ENCODE measurements around the gene CKS1B. TPM values are rescaled to one million over a fixed set of nuclear protein-coding genes. Genes with fewer than 3 reads are reported as not detected.
"Not testable (repeated sequence)": the region's sequence is repeated elsewhere in the genome, so short reads cannot be mapped to it uniquely, and the experiment has no call there.

CKS1B gene
- total and polyA plus RNA-seq, 10 donors, result 15.7 to 51.5 (median 27.5) TPM

DNA sequence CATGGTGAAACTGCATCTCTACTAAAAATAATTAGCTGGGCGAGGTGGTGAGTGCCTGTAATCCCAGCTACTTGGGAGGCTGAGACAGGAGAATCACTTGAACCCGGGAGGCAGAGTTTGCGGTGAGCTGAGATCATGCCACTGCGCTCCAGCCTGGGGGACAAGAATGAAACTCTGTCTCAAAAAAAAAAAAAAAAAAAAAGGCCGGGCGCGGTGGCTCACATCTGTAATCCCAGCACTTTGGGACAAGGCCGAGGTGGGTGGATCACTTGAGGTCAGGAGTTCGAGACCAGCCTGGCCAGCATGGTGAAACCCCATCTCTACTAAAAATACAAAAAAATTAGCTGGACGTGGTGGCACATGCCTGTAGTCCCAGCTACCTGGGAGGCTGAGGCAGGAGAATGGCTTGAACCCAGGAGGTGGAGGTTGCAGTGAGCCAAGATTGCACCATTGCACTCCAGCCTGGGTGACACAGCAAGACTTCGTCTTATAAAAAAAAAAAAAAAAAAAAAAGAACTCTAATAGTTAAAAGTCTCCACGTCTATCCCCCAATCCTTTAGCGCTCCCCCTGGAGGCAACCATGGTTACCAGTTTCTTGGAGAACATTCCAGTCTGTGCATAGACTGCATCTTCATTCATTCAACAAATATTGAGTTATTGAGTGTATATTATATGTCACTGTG is 21.0 kb downstream of the CKS1B start:
- H3K27ac ChIP-seq; H3K4me3 ChIP-seq; H3K9me3 ChIP-seq; intact Hi-C loops (cut with DNase I; ENCODE audit: low total_unique reads); H3K27me3 ChIP-seq (replicated peaks in 1 of 7): not testable (repeated sequence)
- H3K36me3 ChIP-seq, result peaks cover 0 to 32% (median 11%) of the 10 kb centered on the region in 6 donors
- H3K4me1 ChIP-seq, result peaks cover 16 to 53% (median 31%) of the 10 kb centered on the region in 6 donors
- 61 to 70% (median 69%) methylated on average over 12 to 13 of the region's 13 CpGs for WGBS, 5 donors
- TF ChIP-seq, protein P1, sequence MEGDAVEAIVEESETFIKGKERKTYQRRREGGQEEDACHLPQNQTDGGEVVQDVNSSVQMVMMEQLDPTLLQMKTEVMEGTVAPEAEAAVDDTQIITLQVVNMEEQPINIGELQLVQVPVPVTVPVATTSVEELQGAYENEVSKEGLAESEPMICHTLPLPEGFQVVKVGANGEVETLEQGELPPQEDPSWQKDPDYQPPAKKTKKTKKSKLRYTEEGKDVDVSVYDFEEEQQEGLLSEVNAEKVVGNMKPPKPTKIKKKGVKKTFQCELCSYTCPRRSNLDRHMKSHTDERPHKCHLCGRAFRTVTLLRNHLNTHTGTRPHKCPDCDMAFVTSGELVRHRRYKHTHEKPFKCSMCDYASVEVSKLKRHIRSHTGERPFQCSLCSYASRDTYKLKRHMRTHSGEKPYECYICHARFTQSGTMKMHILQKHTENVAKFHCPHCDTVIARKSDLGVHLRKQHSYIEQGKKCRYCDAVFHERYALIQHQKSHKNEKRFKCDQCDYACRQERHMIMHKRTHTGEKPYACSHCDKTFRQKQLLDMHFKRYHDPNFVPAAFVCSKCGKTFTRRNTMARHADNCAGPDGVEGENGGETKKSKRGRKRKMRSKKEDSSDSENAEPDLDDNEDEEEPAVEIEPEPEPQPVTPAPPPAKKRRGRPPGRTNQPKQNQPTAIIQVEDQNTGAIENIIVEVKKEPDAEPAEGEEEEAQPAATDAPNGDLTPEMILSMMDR (IDR thresholded peaks at IDR 0.05 in 8 of 11, conservative IDR thresholded peaks at IDR 0.05 in 3 of 11), result peak in 7 of 11 experiments; percentile 25 to 45 (median 35)
- DNase-seq, result peak; percentile 32

DNA sequence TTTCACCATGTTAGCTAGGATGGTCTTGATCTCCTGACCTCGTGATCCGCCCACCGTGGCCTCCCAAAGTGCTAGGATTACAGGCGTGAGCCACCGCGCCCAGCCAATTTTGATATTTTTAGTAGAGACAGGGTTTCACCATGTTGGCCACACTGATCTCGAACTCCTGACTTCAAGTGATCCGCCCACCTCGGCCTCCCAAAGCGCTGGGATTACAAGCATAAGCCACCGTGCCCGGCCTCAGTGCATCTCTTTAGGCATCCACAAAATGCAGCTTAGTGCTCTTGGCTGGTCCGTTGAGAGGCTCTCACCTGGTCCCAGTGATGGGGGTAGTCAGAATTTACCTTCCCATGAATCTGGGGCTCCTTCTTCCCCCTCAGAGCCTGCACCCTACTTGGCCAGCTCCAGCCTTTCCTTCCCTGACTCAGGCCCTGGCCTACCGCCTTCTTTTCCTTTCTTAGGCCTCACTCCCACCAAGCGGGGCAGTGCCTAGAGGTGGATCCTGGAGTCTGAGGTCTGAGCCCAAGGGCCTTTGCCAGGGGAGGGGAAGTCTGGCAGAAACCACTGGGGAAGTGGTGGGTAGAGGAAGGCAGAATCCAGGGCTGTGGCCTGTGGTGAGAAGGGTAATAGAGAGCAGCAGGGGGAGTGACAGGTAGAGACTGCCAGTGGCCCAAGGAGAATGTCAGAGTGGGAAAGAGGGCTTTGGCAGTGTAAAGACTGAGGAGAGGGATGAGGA is 22.7 kb downstream of the CKS1B start:
- peak; percentile 63 for DNase-seq
- no peak overlapping the region for H3K4me3 ChIP-seq
- H3K36me3 ChIP-seq, result peaks cover 0 to 15% (median 0%) of the 10 kb centered on the region in 6 donors
- 73 to 82% (median 78%) methylated on average over 15 of the region's 15 CpGs for WGBS, 5 donors
- H3K9me3 ChIP-seq, result no peaks in the 10 kb centered on the region
- H3K27me3 ChIP-seq (replicated peaks in 1 of 7), result no peaks in the 10 kb centered on the region
- intact Hi-C loops (cut with DNase I; ENCODE audit: low total_unique reads), result no loop called here
- H3K4me1 ChIP-seq, result peaks cover 16 to 67% (median 31%) of the 10 kb centered on the region in 6 donors
- TF ChIP-seq POLR2A (IDR thresholded peaks at IDR 0.05), result no peak
- TF ChIP-seq, protein P1 (IDR thresholded peaks at IDR 0.05 in 8 of 11, conservative IDR thresholded peaks at IDR 0.05 in 3 of 11), result no peak
- no peak for TF ChIP-seq POLR2AphosphoS5 (IDR thresholded peaks at IDR 0.05)
- no peak overlapping the region for H3K27ac ChIP-seq

DNA sequence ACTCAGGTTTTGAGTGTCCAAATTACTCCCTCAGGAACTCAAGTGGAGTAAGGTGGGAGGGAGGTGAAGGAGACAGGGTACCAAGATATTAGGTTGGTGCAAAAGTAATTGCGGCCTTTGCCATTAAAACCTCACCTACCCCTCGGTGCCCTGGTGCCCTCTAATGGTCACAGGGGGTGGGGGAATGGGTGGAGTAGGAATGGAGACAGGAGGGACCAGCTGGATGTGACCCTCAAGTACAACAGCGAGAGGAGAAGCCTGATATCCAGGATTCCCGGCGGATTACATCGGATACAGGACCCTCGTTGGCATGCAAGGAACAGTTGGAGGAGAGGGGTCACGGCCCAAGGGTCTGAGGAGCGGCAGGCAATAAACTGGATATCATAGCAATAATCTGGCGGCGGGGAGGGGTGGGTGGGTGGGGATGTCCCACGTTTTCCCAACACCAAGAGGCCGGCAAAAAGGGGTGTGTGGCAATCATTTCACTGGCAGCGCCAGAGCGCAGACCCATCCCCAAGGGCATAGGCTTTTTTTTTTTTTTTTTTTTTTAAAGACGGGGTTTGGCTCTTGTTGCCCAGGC is 23.8 kb downstream of the CKS1B start:
- Histone ChIP-seq H3K9me3 (no peaks in the 10 kb centered on the region), H3K27ac (no peak overlapping the region), H3K27me3 (replicated peaks in 1 of 7) (no peaks in the 10 kb centered on the region), H3K36me3 (peaks cover 0 to 3% (median 0%) of the 10 kb centered on the region in 6 donors), H3K4me1 (peaks cover 16 to 72% (median 31%) of the 10 kb centered on the region in 6 donors), H3K4me3 (no peak overlapping the region)
- DNase-seq, result peak; percentile 71
- TF ChIP-seq, protein P1 (IDR thresholded peaks at IDR 0.05 in 8 of 11, conservative IDR thresholded peaks at IDR 0.05 in 3 of 11), result no peak
- no peak for TF ChIP-seq POLR2AphosphoS5 (IDR thresholded peaks at IDR 0.05)
- no peak for TF ChIP-seq POLR2A (IDR thresholded peaks at IDR 0.05)
- intact Hi-C loops (cut with DNase I; ENCODE audit: low total_unique reads), result no loop called here
- WGBS, 5 donors, result 73 to 86% (median 77%) methylated on average over 16 of the region's 16 CpGs

All from spleen (tissue), 11 donors.